Liver (tissue), 9 donors: ENCODE measurements around the gene MMP20. TPM values are rescaled to one million over a fixed set of nuclear protein-coding genes. Genes with fewer than 3 reads are reported as not detected.

Experiments
- DNase-seq: peaks from one replicate; pipeline ENCODE4 v3.0.0-alpha.2; 2017; ENCODE audit warnings: low spot score
- H3K27ac ChIP-seq, 2 donors: one replicate each; pipeline ENCODE4 v1.7.0; 2013; ENCODE audit warnings: inconsistent platforms in 2 of 2, low read length in 2 of 2, control low read depth in 1 of 2, low read depth in 1 of 2, mild to moderate bottlenecking in 1 of 2
- H3K27me3 ChIP-seq, 4 donors: one replicate each; pipeline versions ENCODE4 v1.6.1 to v1.7.0; 2013; ENCODE audit warnings: low read length in 3 of 4, inconsistent platforms in 1 of 4, mild to moderate bottlenecking in 1 of 4, moderate library complexity in 1 of 4; ENCODE audit not compliant: control insufficient read depth in 4 of 4, insufficient read depth in 4 of 4
- H3K36me3 ChIP-seq, 4 donors: one replicate each; pipeline versions ENCODE4 v1.6.1 to v1.7.0; 2013; ENCODE audit warnings: low read length in 3 of 4, mild to moderate bottlenecking in 3 of 4, low read depth in 1 of 4, moderate library complexity in 1 of 4; ENCODE audit not compliant: control insufficient read depth in 4 of 4, insufficient read depth in 3 of 4
- H3K4me1 ChIP-seq, 4 donors: one replicate each; pipeline versions ENCODE4 v1.6.1 to v1.7.0; 2013; ENCODE audit warnings: low read length in 3 of 4, mild to moderate bottlenecking in 3 of 4, moderate library complexity in 1 of 4; ENCODE audit not compliant: control insufficient read depth in 4 of 4, insufficient read depth in 4 of 4
- H3K4me3 ChIP-seq, 3 donors: one replicate each; pipeline versions ENCODE4 v1.6.1 to v1.7.0; 2013; ENCODE audit warnings: low read length in 3 of 3, control low read depth in 1 of 3, low read depth in 1 of 3, mild to moderate bottlenecking in 1 of 3
- H3K9ac ChIP-seq, 2 donors: one replicate each; pipeline ENCODE4 v1.7.0; 2013; ENCODE audit warnings: low read length in 2 of 2, mild to moderate bottlenecking in 2 of 2, moderate library complexity in 2 of 2, control low read depth in 1 of 2, low read depth in 1 of 2
- H3K9me3 ChIP-seq, 4 donors: one replicate each; pipeline versions ENCODE4 v1.6.1 to v1.7.0; 2013; ENCODE audit warnings: low read length in 3 of 4; ENCODE audit not compliant: control insufficient read depth in 4 of 4
- FOXA2 ChIP-seq: IDR thresholded peaks from 2 replicates; pipeline ENCODE4 v1.6.1; 2016; ENCODE audit warnings: antibody characterized with exemption
- GABPA ChIP-seq, 2 donors: IDR thresholded peaks in 1 of 2; conservative IDR thresholded peaks in 1 of 2; 2 replicates each; pipeline ENCODE4 v1.6.1; 2016; ENCODE audit warnings: antibody characterized with exemption in 2 of 2, mild to moderate bottlenecking in 1 of 2, moderate library complexity in 1 of 2
- HNF4A ChIP-seq, 2 donors: conservative IDR thresholded peaks; 2 replicates each; pipeline ENCODE4 v1.6.1; 2016; ENCODE audit warnings: antibody characterized with exemption in 2 of 2, mild to moderate bottlenecking in 2 of 2
- HNF4G ChIP-seq: IDR thresholded peaks from 2 replicates; pipeline ENCODE4 v1.6.1; 2016; ENCODE audit warnings: antibody characterized with exemption
- JUND ChIP-seq, 2 donors: IDR thresholded peaks; 2 replicates each; pipeline ENCODE4 v1.6.1; 2016; ENCODE audit warnings: antibody characterized with exemption in 2 of 2
- NR2F2 ChIP-seq: IDR thresholded peaks from 2 replicates; pipeline ENCODE4 v1.6.1; 2016; ENCODE audit warnings: antibody characterized with exemption
- RAD21 ChIP-seq, 2 donors: IDR thresholded peaks; 2 replicates each; pipeline ENCODE4 v1.6.1; 2016; ENCODE audit warnings: antibody characterized with exemption in 2 of 2, mild to moderate bottlenecking in 2 of 2
- SP1 ChIP-seq: IDR thresholded peaks from 2 replicates; pipeline ENCODE4 v1.6.1; 2018; ENCODE audit warnings: antibody characterized with exemption, mild to moderate bottlenecking
- YY1 ChIP-seq: IDR thresholded peaks from 2 replicates; pipeline ENCODE4 v1.6.1; 2016; ENCODE audit warnings: antibody characterized with exemption, mild to moderate bottlenecking
- WGBS: extraction: QIAGEN DNeasy Blood & Tissue Kit; methylation state at CpG from one replicate; pipeline ENCODE4 v1.1.7; 2013; 5-methylcytosine and 5-hydroxymethylcytosine counted together
- polyA plus RNA-seq, 2 donors: library from polyadenylated mRNA; stranded (reverse) in 1 of 2; unstranded in 1 of 2; fragments of 200-250 nt in 1 of 2; fragments of >200 nt in 1 of 2; fragmentation: Nextera tagmentation in 1 of 2; extraction: Ambion mirVana in 1 of 2; gene quantifications; one replicate each; pipeline versions ENCODE4 v1.2.1 to v1.2.3, GENCODE V29; 2013 to 2015
- total RNA-seq, 2 donors: library from RNA; depleted of rRNA; stranded (reverse); fragments of >200 nt; gene quantifications; one replicate each; pipeline ENCODE4 v1.2.3, GENCODE V29; 2014
- TF ChIP-seq, protein P1 (sequence below): IDR thresholded peaks from 2 replicates; pipeline ENCODE4 v1.6.1; 2016; ENCODE audit warnings: antibody characterized with exemption, mild to moderate bottlenecking
- TF ChIP-seq, protein P2 (sequence below): fragments of 150-350 bp; IDR thresholded peaks from 2 replicates; pipeline ENCODE4 v1.5.1; 2017; ENCODE audit warnings: improper control_type of control experiment, low read depth, low read length; ENCODE audit not compliant: missing input control
- TF ChIP-seq, protein P3 (sequence below): IDR thresholded peaks from 2 replicates; pipeline ENCODE4 v1.6.1; 2016; ENCODE audit warnings: antibody characterized with exemption
- TF ChIP-seq, protein P4 (sequence below): IDR thresholded peaks from 2 replicates; pipeline ENCODE4 v1.6.1; 2016; ENCODE audit warnings: antibody characterized with exemption
- donor health status: healthy.
- donor health status: healthy.
- donor health status: healthy.
- donor health status: healthy.
- donor health status: healthy.

The MMP20 gene
- total and polyA plus RNA-seq, 4 donors = not detected

DNA sequence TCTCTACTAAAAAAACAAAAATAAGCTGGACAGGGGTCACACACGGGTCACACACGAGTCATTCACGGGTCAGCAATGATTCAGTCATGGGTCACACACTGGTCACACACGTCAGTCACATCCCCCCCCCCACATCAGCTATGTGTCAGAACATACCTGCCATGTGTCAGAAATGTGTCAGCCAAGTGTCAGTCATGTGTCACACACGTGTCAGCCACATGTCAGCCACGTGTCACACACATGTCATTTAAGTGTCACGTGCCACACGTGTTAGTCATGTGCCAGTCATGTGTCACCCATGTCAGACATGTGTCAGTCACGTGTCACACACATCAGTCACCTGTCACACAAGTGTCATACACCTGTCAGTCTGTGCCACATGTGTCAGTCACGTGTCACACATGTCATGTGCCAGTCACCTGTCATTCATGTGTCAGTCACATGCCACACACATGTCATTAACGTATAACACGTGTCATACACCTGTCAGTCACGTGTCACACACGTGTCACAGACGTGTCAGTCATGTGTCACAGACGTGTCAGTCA lies 28.7 kb upstream of the MMP20 start:
- Histone ChIP-seq H3K27ac (no peak overlapping the region), H3K27me3 (no peaks in the 10 kb centered on the region), H3K9me3 (no peaks in the 10 kb centered on the region), H3K9ac (no peak overlapping the region), H3K4me1 (no peaks in the 10 kb centered on the region), H3K4me3 (no peak overlapping the region), H3K36me3 (no peaks in the 10 kb centered on the region)
- 84% methylated on average over 16 of the region's 16 CpGs for WGBS
- TF ChIP-seq, protein P1, sequence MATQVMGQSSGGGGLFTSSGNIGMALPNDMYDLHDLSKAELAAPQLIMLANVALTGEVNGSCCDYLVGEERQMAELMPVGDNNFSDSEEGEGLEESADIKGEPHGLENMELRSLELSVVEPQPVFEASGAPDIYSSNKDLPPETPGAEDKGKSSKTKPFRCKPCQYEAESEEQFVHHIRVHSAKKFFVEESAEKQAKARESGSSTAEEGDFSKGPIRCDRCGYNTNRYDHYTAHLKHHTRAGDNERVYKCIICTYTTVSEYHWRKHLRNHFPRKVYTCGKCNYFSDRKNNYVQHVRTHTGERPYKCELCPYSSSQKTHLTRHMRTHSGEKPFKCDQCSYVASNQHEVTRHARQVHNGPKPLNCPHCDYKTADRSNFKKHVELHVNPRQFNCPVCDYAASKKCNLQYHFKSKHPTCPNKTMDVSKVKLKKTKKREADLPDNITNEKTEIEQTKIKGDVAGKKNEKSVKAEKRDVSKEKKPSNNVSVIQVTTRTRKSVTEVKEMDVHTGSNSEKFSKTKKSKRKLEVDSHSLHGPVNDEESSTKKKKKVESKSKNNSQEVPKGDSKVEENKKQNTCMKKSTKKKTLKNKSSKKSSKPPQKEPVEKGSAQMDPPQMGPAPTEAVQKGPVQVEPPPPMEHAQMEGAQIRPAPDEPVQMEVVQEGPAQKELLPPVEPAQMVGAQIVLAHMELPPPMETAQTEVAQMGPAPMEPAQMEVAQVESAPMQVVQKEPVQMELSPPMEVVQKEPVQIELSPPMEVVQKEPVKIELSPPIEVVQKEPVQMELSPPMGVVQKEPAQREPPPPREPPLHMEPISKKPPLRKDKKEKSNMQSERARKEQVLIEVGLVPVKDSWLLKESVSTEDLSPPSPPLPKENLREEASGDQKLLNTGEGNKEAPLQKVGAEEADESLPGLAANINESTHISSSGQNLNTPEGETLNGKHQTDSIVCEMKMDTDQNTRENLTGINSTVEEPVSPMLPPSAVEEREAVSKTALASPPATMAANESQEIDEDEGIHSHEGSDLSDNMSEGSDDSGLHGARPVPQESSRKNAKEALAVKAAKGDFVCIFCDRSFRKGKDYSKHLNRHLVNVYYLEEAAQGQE = no peak
- TF ChIP-seq, protein P2, sequence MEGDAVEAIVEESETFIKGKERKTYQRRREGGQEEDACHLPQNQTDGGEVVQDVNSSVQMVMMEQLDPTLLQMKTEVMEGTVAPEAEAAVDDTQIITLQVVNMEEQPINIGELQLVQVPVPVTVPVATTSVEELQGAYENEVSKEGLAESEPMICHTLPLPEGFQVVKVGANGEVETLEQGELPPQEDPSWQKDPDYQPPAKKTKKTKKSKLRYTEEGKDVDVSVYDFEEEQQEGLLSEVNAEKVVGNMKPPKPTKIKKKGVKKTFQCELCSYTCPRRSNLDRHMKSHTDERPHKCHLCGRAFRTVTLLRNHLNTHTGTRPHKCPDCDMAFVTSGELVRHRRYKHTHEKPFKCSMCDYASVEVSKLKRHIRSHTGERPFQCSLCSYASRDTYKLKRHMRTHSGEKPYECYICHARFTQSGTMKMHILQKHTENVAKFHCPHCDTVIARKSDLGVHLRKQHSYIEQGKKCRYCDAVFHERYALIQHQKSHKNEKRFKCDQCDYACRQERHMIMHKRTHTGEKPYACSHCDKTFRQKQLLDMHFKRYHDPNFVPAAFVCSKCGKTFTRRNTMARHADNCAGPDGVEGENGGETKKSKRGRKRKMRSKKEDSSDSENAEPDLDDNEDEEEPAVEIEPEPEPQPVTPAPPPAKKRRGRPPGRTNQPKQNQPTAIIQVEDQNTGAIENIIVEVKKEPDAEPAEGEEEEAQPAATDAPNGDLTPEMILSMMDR = no peak
- TF ChIP-seq HNF4A (conservative IDR thresholded peaks at IDR 0.05) = no peak
- TF ChIP-seq RAD21 (IDR thresholded peaks at IDR 0.05) = no peak
- TF ChIP-seq YY1 = no peak
- TF ChIP-seq JUND (IDR thresholded peaks at IDR 0.05) = no peak
- TF ChIP-seq, protein P3, sequence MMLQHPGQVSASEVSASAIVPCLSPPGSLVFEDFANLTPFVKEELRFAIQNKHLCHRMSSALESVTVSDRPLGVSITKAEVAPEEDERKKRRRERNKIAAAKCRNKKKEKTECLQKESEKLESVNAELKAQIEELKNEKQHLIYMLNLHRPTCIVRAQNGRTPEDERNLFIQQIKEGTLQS = no peak
- DNase-seq = no peak

DNA sequence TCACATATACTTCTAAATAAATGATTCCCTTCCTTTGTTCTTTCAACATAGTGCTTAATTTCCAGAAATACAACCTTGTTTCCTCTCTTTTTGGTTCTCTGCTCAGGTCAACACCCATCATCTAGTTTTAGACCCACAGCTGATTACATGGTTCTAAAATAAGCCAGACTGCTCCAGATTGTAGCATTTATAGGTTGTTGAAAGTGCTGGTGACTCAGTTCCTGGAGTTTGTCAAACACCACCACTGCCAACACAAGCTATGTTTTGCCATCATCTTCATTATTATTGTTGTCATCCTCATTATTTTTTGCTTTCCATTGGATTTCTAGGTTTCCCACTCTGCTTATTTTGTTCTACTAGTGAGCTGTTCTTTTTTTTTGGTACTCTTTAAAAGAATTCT lies 22.3 kb upstream of the MMP20 start:
- DNase-seq = no peak
- H3K9ac ChIP-seq = no peak overlapping the region
- no peaks in the 10 kb centered on the region for H3K36me3 ChIP-seq
- H3K27me3 ChIP-seq = no peaks in the 10 kb centered on the region
- no peak overlapping the region for H3K27ac ChIP-seq
- H3K4me3 ChIP-seq = no peak overlapping the region
- no peak for TF ChIP-seq FOXA2
- no peak for TF ChIP-seq GABPA (IDR thresholded peaks at IDR 0.05 in 1 of 2, conservative IDR thresholded peaks at IDR 0.05 in 1 of 2)
- TF ChIP-seq JUND (IDR thresholded peaks at IDR 0.05) = no peak
- TF ChIP-seq, protein P2 = no peak
- no peak for TF ChIP-seq HNF4G
- TF ChIP-seq SP1 = no peak
- no peak for TF ChIP-seq NR2F2
- TF ChIP-seq, protein P4, sequence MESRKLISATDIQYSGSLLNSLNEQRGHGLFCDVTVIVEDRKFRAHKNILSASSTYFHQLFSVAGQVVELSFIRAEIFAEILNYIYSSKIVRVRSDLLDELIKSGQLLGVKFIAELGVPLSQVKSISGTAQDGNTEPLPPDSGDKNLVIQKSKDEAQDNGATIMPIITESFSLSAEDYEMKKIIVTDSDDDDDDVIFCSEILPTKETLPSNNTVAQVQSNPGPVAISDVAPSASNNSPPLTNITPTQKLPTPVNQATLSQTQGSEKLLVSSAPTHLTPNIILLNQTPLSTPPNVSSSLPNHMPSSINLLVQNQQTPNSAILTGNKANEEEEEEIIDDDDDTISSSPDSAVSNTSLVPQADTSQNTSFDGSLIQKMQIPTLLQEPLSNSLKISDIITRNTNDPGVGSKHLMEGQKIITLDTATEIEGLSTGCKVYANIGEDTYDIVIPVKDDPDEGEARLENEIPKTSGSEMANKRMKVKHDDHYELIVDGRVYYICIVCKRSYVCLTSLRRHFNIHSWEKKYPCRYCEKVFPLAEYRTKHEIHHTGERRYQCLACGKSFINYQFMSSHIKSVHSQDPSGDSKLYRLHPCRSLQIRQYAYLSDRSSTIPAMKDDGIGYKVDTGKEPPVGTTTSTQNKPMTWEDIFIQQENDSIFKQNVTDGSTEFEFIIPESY = no peak
- H3K9me3 ChIP-seq = no peaks in the 10 kb centered on the region
- no peaks in the 10 kb centered on the region for H3K4me1 ChIP-seq
